ENCODE results near the gene PRSS48. TPM values are rescaled to one million over a fixed set of nuclear protein-coding genes. Genes with fewer than 3 reads are reported as not detected.
"Not testable (repeated sequence)": the region's sequence is repeated elsewhere in the genome, so short reads cannot be mapped to it uniquely, and the experiment has no call there.

The PRSS48 gene
- total RNA-seq, 4 donors from 2014 or later = not detected

- ATAC-seq (ENCODE audit: low FRiP score) (no peak), DNase-seq (ENCODE audit: low spot score) (no peak)
- no peak for TF ChIP-seq CTCF (IDR thresholded peaks at IDR 0.05)
Observed at GRCh38 chr4:151263455-151263854, 13.5 kb upstream of the PRSS48 start.

- no peak for DNase-seq (ENCODE audit: low spot score)
- TF ChIP-seq CTCF (IDR thresholded peaks at IDR 0.05) = no peak
- no peak for ATAC-seq (ENCODE audit: low FRiP score)
Observed at GRCh38 chr4:151266497-151266896, 10.5 kb upstream of the PRSS48 start.

- no peak for TF ChIP-seq CTCF (IDR thresholded peaks at IDR 0.05)
- DNase-seq (ENCODE audit: low spot score) = no peak
- ATAC-seq (ENCODE audit: low FRiP score) = no peak
Observed at GRCh38 chr4:151267104-151267503, 9.9 kb upstream of the PRSS48 start.

- no peak for ATAC-seq (ENCODE audit: low FRiP score)
- DNase-seq (ENCODE audit: low spot score) = no peak
- no peak for TF ChIP-seq CTCF (IDR thresholded peaks at IDR 0.05)
Observed at GRCh38 chr4:151267822-151268535, 9.0 kb upstream of the PRSS48 start.

GRCh38 chr4:151268905-151269304 is 8.1 kb upstream of the PRSS48 start:
- DNase-seq (ENCODE audit: low spot score) = not testable (repeated sequence)

GRCh38 chr4:151284534-151285245 is 7.7 kb downstream of the PRSS48 start:
- DNase-seq (ENCODE audit: low spot score) (no peak), ATAC-seq (ENCODE audit: low FRiP score) (no peak)
- TF ChIP-seq CTCF (IDR thresholded peaks at IDR 0.05) = no peak

More at GRCh38 chr4:151268905-151269304, 8.1 kb upstream of the PRSS48 start:
- ATAC-seq (ENCODE audit: low FRiP score) = not testable (repeated sequence)

- ATAC-seq (ENCODE audit: low FRiP score) (no peak), DNase-seq (ENCODE audit: low spot score) (no peak)
- TF ChIP-seq CTCF (IDR thresholded peaks at IDR 0.05) = no peak
Observed at GRCh38 chr4:151287409-151287808, 10.4 kb downstream of the PRSS48 start.

Measured in omental fat pad (tissue), 4 donors.